Tibial artery (tissue), 4 donors: Measurements from ENCODE around the gene GHRL.

Experiments
- DNase-seq, 2 donors: peaks; one replicate each; pipeline ENCODE4 v3.0.0-alpha.2; 2019
- H3K27ac ChIP-seq, 2 donors: fragments of 200-600 bp; sonication (generic) in 1 of 2; 1 replicate in 1 of 2; 2 replicates in 1 of 2; pipeline ENCODE4 v1.5.1; 2018 to 2019; ENCODE audit warnings: mild to moderate bottlenecking in 1 of 2
- H3K27me3 ChIP-seq, 2 donors: fragments of 200-600 bp; sonication (generic) in 1 of 2; one replicate each; pipeline versions ENCODE4 v1.5.1 to v1.6.0; 2016 to 2019
- H3K36me3 ChIP-seq, 3 donors: fragments of 200-600 bp; sonication (generic) in 2 of 3; one replicate each; pipeline ENCODE4 v1.5.1; 2016 to 2019; ENCODE audit warnings: mild to moderate bottlenecking in 2 of 3
- H3K4me1 ChIP-seq, 4 donors: fragments of 200-600 bp; sonication (generic) in 2 of 4; 1 replicate in 3 of 4; 2 replicates in 1 of 4; pipeline ENCODE4 v1.5.1; 2016 to 2019
- H3K4me3 ChIP-seq, 2 donors: fragments of 200-600 bp; sonication (generic) in 1 of 2; 1 replicate in 1 of 2; 2 replicates in 1 of 2; pipeline ENCODE4 v1.5.1; 2018 to 2019; ENCODE audit warnings: mild to moderate bottlenecking in 2 of 2
- H3K9me3 ChIP-seq, 3 donors: fragments of 200-600 bp; sonication (generic) in 1 of 3; one replicate each; pipeline ENCODE4 v1.5.1; 2016 to 2019
- intact Hi-C: fragments of 100-400 bp; cut with DNase I; formaldehyde crosslinking; loops from one replicate; pipeline ENCODE4 v1.15.0; 2023; ENCODE audit warnings: low total_unique reads
- TF ChIP-seq, protein P1 (sequence below), 2 experiments: fragments of 200-600 bp in 1 of 2; fragments of 450-650 bp in 1 of 2; IDR thresholded peaks; one replicate each; pipeline ENCODE4 v1.5.1; 2017 to 2019; ENCODE audit warnings: antibody characterized with exemption in 2 of 2, mild to moderate bottlenecking in 1 of 2, moderate library complexity in 1 of 2

Gene GHRL

DNA sequence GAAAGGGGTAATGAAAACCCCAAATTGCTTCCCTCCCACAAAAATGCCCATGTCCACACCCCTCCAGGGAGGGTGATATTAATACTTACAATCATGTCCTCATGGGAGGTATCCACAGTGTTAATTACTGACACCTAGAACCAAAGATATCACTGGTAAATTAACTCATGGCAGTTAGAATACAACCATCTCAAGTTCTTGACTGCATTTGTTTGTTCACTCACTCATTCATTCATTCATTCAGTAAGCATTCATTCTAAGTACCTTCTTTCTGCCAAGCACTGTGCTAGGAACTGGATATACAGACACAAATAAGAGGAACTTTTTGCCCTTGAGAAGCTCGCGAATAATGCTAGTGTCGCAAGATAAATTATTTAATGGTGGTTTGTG lies 25.2 kb upstream of the GHRL start:
- H3K36me3 ChIP-seq: peaks cover 52 to 62% (median 53%) of the 10 kb centered on the region in 3 donors
- intact Hi-C loops: no loop called here
- H3K27ac ChIP-seq: no peak overlapping the region
- H3K27me3 ChIP-seq: no peaks in the 10 kb centered on the region
- H3K4me1 ChIP-seq: peaks cover 0 to 35% (median 18%) of the 10 kb centered on the region in 4 donors
- no peak overlapping the region for H3K4me3 ChIP-seq
- TF ChIP-seq, protein P1, sequence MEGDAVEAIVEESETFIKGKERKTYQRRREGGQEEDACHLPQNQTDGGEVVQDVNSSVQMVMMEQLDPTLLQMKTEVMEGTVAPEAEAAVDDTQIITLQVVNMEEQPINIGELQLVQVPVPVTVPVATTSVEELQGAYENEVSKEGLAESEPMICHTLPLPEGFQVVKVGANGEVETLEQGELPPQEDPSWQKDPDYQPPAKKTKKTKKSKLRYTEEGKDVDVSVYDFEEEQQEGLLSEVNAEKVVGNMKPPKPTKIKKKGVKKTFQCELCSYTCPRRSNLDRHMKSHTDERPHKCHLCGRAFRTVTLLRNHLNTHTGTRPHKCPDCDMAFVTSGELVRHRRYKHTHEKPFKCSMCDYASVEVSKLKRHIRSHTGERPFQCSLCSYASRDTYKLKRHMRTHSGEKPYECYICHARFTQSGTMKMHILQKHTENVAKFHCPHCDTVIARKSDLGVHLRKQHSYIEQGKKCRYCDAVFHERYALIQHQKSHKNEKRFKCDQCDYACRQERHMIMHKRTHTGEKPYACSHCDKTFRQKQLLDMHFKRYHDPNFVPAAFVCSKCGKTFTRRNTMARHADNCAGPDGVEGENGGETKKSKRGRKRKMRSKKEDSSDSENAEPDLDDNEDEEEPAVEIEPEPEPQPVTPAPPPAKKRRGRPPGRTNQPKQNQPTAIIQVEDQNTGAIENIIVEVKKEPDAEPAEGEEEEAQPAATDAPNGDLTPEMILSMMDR (IDR thresholded peaks at IDR 0.05): no peak
- H3K9me3 ChIP-seq: no peaks in the 10 kb centered on the region
- DNase-seq: no peak

DNA sequence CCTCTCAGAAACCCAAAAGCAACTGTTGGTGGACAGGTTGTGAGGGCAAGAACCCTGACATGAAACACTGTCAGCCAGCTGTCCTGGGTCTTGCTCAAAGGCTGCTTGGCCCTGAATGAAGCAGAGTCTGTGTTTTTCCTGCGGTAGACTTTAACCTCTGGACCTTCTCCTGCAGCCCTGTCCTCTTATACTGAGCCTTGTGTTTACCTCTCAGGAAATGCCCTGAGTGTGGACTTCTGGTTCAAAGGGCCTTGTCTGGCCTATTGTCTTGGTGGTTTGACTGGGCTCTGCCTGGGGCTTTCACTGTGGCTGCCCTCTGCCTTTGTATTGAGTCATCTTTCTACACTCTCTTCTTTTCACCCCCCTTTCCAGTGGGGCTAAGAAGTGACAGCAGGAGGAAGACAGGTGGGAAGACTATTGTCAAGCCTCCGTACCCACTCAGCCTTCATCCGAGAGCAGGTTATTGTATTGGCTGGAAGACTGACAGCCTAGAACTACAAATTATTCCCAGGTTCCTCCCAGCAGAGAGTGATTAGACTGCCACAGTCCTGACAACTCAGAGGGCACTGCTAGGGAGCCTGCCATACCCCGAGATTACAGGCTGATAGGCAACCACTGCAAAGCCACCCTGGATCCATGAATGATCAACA lies 24.7 kb upstream of the GHRL start:
- intact Hi-C loops: no loop called here
- DNase-seq: no peak
- peaks cover 0 to 35% (median 18%) of the 10 kb centered on the region in 4 donors for H3K4me1 ChIP-seq
- H3K9me3 ChIP-seq: no peaks in the 10 kb centered on the region
- TF ChIP-seq, protein P1 (IDR thresholded peaks at IDR 0.05): no peak
- H3K4me3 ChIP-seq: no peak overlapping the region
- no peak overlapping the region for H3K27ac ChIP-seq
- H3K36me3 ChIP-seq: peaks cover 57 to 67% (median 58%) of the 10 kb centered on the region in 3 donors
- no peaks in the 10 kb centered on the region for H3K27me3 ChIP-seq

DNA sequence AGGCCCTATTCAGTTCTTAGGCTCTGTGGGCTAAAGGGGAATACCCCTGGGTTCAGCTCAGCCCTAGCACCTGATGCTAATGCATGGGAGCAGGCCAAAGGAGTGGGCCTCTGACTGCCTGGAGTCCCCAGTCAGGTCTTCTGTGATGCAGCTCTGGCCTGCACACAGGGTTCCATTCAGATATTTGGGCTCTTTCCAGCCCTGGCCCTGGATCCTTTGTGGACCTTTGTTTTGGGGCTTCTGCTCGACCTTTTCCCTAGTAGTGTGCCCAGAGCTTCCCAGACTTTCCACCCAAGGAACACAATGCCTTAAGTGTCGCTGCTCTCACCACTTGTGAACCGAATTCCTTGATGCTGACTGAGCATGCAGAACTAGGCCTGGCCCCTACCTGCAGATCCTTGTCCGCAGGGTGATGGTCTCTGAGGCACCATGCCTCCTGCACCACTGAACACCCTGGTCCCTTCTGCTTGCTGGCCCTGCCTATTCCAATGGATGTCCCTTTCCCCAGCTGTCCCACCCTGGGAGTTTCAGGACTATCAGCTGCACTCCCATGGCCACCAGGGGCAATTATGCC lies 23.1 kb upstream of the GHRL start:
- TF ChIP-seq, protein P1 (IDR thresholded peaks at IDR 0.05): no peak
- H3K9me3 ChIP-seq: no peaks in the 10 kb centered on the region
- H3K4me3 ChIP-seq: no peak overlapping the region
- peaks cover 0 to 27% (median 18%) of the 10 kb centered on the region in 4 donors for H3K4me1 ChIP-seq
- peaks cover 73 to 83% (median 74%) of the 10 kb centered on the region in 3 donors for H3K36me3 ChIP-seq
- no peak overlapping the region for H3K27ac ChIP-seq
- H3K27me3 ChIP-seq: no peaks in the 10 kb centered on the region
- DNase-seq: no peak
- intact Hi-C loops: no loop called here

DNA sequence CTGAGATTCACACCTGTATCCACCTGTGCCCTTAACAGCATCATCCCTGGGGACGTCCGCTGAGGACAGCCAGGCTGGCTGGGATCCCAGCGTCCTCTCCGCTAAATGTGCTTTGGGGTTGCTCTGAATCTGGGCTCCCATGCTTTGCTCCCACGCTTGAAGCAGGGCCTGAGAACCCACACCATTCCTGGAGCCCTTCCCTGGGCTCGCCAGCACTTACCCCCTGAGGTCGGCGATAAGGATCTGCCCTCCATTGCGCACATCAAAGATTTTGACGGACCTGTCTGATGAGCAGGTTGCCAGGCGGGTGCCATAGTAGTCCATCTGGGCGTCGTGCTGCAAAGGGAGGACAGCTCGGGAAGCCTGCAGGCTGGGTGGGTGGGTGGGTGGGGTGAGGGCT lies 22.4 kb upstream of the GHRL start:
- TF ChIP-seq, protein P1 (IDR thresholded peaks at IDR 0.05): no peak
- H3K27ac ChIP-seq: no peak overlapping the region
- H3K4me1 ChIP-seq: peaks cover 0 to 24% (median 16%) of the 10 kb centered on the region in 4 donors
- no peaks in the 10 kb centered on the region for H3K27me3 ChIP-seq
- no peaks in the 10 kb centered on the region for H3K9me3 ChIP-seq
- intact Hi-C loops: no loop called here
- H3K4me3 ChIP-seq: no peak overlapping the region
- DNase-seq: no peak
- H3K36me3 ChIP-seq: peaks cover 80 to 91% (median 80%) of the 10 kb centered on the region in 3 donors

DNA sequence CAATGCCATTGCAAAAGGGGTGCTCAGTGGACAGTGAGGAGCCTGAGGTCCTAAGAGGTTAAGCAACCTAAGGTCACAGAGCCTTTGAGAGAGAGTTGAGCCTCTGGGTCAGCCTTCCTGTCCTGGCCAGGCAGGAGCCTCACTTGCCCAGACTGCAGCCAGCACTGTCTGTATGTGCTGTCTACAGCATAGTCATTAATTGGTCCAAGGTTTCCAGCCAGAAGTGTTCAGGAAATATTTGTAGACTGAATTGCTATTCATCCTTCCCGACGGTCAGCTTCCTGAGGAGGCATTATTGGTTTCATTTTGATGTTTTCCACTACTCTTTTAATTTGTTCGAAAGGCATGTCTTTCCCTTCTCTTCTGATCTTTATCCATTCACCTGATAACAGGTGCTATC lies 20.1 kb upstream of the GHRL start:
- no peaks in the 10 kb centered on the region for H3K9me3 ChIP-seq

More for the DNA sequence above, 20.1 kb upstream of the GHRL start:
- Histone ChIP-seq H3K4me3 (no peak overlapping the region), H3K4me1 (peaks cover 0 to 4% (median 2%) of the 10 kb centered on the region in 4 donors), H3K36me3 (peaks cover 88 to 96% (median 90%) of the 10 kb centered on the region in 3 donors), H3K27ac (no peak overlapping the region), H3K27me3 (no peaks in the 10 kb centered on the region)
- no peak for DNase-seq
- intact Hi-C loops: no loop called here
- TF ChIP-seq, protein P1 (IDR thresholded peaks at IDR 0.05): no peak
